Stimulated activated naive B cell treated with anti-CD40 and anti-IgM and Interleukin-4, amounts not matched to agents 10 μg/mL and 1 μg/mL and 100 μg/mL, for 72 hours (primary cell): ENCODE measurements around the gene GLRA3.

Experiments used
- ATAC-seq, 2 donors: fragments of 150-1000 bp; cut with Tn5 transposase; replicated peaks; 2 replicates each; pipeline ENCODE4 v1.10.0; 2021; ENCODE audit warnings: moderate library complexity in 1 of 2
- DNase-seq: peaks from one replicate; pipeline ENCODE4 v3.0.0; 2021
- H3K27ac Mint-ChIP-seq: one replicate; pipeline ENCODE4 v1.8.0; 2022; ENCODE audit warnings: mild to moderate bottlenecking, mixed read lengths
- H3K27me3 Mint-ChIP-seq, 2 donors: one replicate each; pipeline ENCODE4 v1.8.0; 2022; ENCODE audit warnings: mixed read lengths in 2 of 2
- H3K36me3 Mint-ChIP-seq, 2 donors: one replicate each; pipeline ENCODE4 v1.8.0; 2022; ENCODE audit warnings: mixed read lengths in 2 of 2, mild to moderate bottlenecking in 1 of 2
- H3K4me1 Mint-ChIP-seq, 2 donors: one replicate each; pipeline ENCODE4 v1.8.0; 2022; ENCODE audit warnings: mixed read lengths in 2 of 2, mild to moderate bottlenecking in 1 of 2
- H3K4me3 Mint-ChIP-seq, 2 donors: one replicate each; pipeline ENCODE4 v1.8.0; 2022; ENCODE audit warnings: mild to moderate bottlenecking in 2 of 2, mixed read lengths in 2 of 2, moderate library complexity in 1 of 2
- H3K9me3 Mint-ChIP-seq, 2 donors: one replicate each; pipeline ENCODE4 v1.8.0; 2022; ENCODE audit warnings: mixed read lengths in 2 of 2, mild to moderate bottlenecking in 1 of 2

Gene GLRA3

DNA sequence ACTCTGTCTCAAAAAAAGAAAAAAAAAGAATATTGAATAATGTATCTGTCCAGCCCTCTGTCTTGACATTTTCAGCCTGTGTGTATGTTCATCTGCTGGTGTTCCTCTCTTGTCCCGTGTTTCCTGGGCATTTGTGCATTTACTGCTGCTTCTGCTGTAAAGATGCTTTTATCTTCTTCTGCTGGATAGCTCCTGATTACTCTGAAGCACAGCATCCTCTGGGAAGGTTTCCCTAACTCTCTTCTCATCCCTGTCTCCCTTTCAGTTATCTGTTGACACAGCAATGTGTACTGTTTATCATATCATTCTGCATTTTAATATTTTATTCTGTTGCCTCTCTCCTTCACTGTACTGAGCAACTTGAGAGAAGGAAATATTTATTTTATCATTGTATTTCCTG, 232.5 kb downstream of the GLRA3 start:
- H3K4me3 Mint-ChIP-seq, result no peak overlapping the region
- H3K4me1 Mint-ChIP-seq, result no peaks in the 10 kb centered on the region
- peaks cover 0 to 4% of the 10 kb centered on the region in 2 donors for H3K27me3 Mint-ChIP-seq
- H3K9me3 Mint-ChIP-seq, result peaks cover 0 to 3% of the 10 kb centered on the region in 2 donors
- DNase-seq (no peak), ATAC-seq (no peak)
- H3K27ac Mint-ChIP-seq, result no peak overlapping the region
- no peaks in the 10 kb centered on the region for H3K36me3 Mint-ChIP-seq

DNA sequence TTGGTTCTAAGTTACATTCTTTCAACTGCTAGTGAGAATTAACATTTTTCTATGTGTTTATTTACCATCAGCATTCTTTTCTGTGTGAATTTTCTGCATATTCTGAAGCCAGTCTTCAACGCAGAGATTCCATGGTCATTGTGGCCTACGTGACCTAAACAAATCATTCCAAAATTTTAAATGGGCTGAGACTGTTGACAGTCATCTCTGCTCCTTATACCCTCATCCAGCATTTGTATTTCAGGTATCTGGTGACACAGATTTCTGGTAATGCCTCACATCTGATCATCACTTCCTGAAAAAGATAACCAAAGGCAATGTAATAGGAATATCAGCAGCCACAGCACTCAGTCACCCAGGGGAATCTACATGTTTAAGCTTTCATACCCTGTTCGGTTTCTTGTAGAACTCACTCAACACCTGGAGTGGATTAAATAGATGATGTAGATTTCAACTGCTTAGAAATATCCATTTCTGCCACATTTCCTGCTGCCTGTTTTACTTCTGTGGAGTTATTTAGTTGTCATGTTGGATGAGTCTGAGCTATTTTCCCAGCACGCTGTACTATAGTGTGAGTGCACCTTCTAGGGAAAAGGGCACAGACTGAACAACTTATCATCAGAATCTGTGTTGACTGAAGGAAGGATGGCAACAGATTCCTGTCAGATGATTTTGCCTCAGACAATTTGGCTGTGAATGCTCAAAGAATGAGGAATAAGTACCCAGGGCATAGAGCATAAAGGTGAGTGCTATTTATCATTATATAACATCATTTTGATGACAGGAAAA, 233.7 kb downstream of the GLRA3 start:
- Mint-ChIP-seq H3K9me3 (peaks cover 0 to 4% of the 10 kb centered on the region in 2 donors), H3K27me3 (peaks cover 0 to 4% of the 10 kb centered on the region in 2 donors), H3K4me3 (no peak overlapping the region), H3K4me1 (no peaks in the 10 kb centered on the region), H3K36me3 (no peaks in the 10 kb centered on the region), H3K27ac (no peak overlapping the region)
- ATAC-seq, result no peak
- no peak for DNase-seq

DNA sequence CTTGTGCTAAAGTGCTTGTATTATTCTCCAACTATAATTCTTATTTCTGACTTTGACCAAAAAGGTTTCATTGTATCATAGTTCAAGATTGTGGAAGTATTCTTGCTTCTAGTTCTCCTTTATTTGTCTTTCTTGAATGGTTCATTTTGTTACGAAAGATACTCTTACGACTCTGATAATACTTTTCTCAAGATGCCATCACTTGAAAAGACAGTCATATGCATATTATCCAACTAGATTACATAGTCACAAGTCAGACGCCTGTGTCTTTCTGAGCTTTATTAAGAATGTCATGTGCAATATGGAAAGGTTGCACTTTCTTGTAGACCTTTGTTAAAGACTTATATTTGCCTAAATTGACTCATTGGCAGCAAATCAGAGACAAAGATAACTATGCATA, 235.3 kb downstream of the GLRA3 start:
- no peak for ATAC-seq

DNA sequence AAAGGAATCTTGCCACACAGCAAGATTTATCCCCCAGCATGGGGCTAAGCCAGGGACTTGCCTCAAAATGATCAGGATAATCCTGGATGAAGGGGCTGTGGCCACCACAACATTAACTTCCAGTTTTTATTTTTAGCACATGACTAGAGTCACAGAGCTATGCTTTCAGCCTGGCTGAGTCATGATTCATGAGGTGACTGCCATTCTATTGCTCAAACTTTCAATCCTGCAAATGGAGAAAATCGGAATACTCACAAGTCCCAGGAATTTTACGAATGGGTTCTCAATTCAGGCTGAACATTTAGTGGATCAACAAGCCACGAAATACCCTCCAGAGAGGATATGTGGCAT, 236.1 kb downstream of the GLRA3 start:
- no peaks in the 10 kb centered on the region for H3K4me1 Mint-ChIP-seq
- no peaks in the 10 kb centered on the region for H3K36me3 Mint-ChIP-seq
- peaks cover 0 to 2% of the 10 kb centered on the region in 2 donors for H3K9me3 Mint-ChIP-seq
- H3K27me3 Mint-ChIP-seq, result peaks cover 0 to 4% of the 10 kb centered on the region in 2 donors
- DNase-seq (no peak), ATAC-seq (no peak)
- H3K4me3 Mint-ChIP-seq, result no peak overlapping the region
- no peak overlapping the region for H3K27ac Mint-ChIP-seq

More for the DNA sequence above, 235.3 kb downstream of the GLRA3 start:
- H3K36me3 Mint-ChIP-seq, result no peaks in the 10 kb centered on the region
- no peaks in the 10 kb centered on the region for H3K4me1 Mint-ChIP-seq
- H3K9me3 Mint-ChIP-seq, result peaks cover 0 to 4% of the 10 kb centered on the region in 2 donors
- no peak overlapping the region for H3K27ac Mint-ChIP-seq
- DNase-seq, result no peak
- H3K4me3 Mint-ChIP-seq, result no peak overlapping the region
- peaks cover 0 to 4% of the 10 kb centered on the region in 2 donors for H3K27me3 Mint-ChIP-seq

DNA sequence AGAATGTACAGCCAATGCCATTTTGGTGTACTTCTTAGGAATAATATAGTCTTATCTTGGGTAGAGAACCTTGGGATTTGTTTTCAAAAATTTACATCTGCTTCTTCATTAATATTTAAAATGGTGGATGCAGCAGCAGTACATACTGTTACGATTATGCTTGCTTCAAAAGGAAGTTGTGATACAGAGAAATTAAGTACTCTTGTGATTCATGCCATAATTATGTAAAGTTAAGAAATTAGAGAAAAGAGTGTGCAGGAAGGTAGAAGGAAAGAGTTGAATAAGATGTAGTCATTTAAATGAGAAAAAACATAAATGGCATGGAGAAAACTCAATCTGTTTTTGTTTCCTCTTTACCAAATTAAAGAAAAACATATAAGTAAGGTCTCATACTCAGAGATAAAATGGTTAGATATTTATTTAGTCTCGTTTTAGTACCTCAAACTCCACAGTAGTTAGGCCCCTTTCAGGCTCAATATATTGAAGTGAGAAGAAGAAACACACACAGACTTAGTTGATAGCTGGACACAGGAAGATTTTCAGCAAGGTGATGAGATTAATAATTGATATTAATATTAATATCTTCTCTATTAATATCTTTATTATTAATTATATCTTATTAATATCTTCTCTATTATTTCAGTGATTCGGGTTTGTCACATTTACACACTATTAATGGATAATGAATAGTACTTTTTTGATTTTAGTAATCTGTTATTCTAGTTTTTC, 236.6 kb downstream of the GLRA3 start:
- H3K9me3 Mint-ChIP-seq, result peaks cover 0 to 2% of the 10 kb centered on the region in 2 donors
- H3K27ac Mint-ChIP-seq, result no peak overlapping the region
- DNase-seq, result no peak
- no peaks in the 10 kb centered on the region for H3K36me3 Mint-ChIP-seq
- no peak overlapping the region for H3K4me3 Mint-ChIP-seq
- peaks cover 0 to 4% of the 10 kb centered on the region in 2 donors for H3K27me3 Mint-ChIP-seq
- no peak for ATAC-seq
- no peaks in the 10 kb centered on the region for H3K4me1 Mint-ChIP-seq

DNA sequence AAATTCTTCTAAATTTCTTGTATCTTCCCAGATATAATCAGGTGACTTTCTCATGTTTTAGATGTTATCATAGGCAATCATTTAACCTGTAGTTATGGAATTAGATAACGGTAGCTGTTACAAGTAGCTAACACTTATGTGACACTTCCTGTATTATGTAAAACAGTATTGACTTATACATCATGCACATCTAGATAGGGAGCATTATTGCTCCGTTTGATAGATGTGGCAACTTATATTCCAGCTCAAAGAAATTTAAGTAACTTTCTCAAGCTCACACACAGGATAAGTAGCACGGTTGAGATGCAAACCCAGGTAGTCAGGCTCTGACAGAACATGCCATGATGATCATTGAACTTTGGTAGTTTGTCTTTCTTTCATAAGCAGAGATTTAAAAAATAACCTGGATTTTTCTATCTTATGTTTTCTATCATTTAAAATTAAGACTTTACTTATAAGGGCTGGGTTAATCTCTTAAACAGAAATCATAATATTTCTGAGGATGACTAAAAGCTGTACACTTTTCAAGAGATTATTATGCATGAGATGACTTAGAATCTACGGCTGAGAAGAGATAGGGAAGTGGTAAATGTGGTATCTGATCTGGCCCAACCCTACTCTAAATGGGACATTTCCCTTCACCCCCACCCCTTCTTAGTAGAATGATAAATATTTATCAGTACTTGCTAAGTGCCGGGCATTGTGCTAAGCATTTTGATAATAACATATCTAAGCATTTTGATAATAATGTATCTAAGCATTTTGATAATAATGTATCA, 237.6 kb downstream of the GLRA3 start:
- peak; percentile 97 to 100 for ATAC-seq
- H3K9me3 Mint-ChIP-seq, result peaks cover 0 to 2% of the 10 kb centered on the region in 2 donors
- no peaks in the 10 kb centered on the region for H3K4me1 Mint-ChIP-seq
- no peak overlapping the region for H3K27ac Mint-ChIP-seq
- no peaks in the 10 kb centered on the region for H3K27me3 Mint-ChIP-seq
- no peaks in the 10 kb centered on the region for H3K36me3 Mint-ChIP-seq
- no peak for DNase-seq
- H3K4me3 Mint-ChIP-seq, result no peak overlapping the region

DNA sequence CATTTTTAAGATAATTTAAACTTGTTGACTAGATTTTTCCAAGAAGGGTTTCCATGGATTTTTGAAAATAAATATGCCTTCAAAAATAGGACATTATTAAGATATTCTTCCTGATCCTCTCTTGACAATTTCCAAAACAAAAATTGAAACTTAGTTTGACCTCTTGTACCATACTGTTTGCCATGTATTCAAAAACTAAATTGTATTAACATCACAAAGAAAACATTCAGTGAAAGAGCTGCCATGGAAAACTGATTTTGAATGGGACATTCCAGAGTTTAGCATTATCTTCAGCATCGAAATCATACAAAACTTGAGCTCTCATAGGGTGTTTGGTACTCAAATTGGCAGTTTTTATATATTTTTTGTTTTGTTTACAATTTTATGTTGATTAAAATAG, 238.7 kb downstream of the GLRA3 start:
- Mint-ChIP-seq H3K27ac (no peak overlapping the region), H3K9me3 (peaks cover 0 to 2% of the 10 kb centered on the region in 2 donors), H3K36me3 (no peaks in the 10 kb centered on the region), H3K27me3 (no peaks in the 10 kb centered on the region), H3K4me3 (no peak overlapping the region), H3K4me1 (no peaks in the 10 kb centered on the region)
- no peak for ATAC-seq
- no peak for DNase-seq
